Measurements from ENCODE around the gene EIF3I. TPM values are rescaled to one million over a fixed set of nuclear protein-coding genes. Genes with fewer than 3 reads are reported as not detected.

The EIF3I gene
- total RNA-seq, 1 donor from 2014 or later: 160 TPM

DNA sequence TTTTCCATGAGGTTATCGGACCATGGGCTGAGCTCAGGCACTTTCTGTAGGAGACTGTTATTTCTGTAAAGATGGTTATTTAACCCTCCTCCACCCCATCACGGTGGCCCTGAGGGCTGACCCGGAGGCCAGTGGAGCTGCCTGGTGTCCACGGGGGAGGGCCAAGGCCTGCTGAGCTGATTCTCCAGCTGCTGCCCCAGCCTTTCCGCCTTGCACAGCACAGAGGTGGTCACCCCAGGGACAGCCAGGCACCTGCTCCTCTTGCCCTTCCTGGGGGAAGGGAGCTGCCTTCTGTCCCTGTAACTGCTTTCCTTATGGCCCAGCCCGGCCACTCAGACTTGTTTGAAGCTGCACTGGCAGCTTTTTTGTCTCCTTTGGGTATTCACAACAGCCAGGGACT is 24.4 kb upstream of the EIF3I start:
- no peak for DNase-seq (ENCODE audit: low spot score)

DNA sequence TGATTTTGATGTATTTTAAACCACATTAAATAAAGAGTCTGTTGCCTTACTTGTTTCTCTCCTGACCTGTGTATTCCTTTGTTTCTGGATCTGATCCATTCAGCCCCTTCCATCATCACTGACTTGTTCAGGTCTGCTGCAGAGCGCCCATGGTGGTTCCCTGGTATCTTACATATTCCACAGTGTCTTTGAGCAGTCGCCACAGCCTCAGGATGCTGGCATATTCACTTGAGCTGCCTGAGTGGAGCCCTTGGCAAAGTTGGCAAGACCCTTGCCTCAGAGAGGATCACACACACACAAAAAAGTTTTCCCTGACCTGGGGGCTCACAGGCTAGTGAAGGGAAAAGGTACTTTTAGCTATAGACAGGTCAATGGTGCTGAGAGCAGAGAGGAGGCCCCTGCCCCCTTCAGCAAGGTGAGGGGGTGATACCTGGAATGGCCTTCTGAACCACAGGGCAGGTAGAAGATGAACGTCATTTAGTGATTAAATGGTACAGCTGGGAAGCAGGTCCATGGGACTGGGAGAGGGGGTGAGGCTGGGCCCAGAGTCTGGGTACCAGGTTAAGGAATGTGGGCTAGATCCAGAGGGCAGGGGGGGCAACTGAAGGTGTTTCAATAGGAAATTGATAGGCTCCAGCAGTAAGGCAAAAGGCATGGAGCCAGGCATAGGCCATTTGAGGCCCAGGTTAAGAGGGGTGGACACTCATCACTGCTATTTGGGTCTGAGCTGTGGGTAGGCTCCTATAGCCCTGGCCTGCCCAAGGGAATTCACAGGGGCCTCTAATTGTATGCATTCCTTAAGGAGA is 23.8 kb upstream of the EIF3I start:
- no peak for DNase-seq (ENCODE audit: low spot score)

DNA sequence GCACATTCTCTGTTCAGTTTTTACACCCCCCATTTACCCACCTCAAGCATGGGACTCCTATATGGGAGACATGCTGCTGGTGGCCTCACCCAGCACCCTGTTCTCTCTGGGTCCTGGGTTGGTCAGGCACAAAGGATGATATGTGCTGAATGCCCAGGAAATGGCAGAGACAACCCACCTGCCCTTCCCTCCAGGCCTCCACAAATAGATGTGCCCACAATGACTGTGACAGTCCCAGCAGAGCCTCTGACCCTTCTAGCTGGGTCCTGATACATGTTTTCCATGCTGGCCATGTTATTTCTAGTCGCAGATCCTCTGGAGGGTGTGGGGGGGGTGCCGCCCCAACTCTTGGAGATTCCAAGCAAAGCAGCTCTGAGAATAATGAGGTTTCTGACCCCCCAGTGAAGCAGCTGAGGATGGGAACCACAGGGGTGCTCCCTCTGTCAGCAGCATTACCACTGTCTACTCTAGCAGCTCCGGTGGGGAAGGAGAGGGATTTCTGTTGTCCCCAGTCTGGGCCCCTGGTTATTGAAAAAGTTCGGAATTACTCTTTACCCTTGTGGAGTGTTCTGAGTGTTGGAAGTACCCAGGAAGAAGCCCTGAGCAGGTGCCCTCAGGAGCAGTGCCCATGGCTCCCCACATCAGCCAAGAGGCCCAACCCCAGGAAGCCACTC is 23.0 kb upstream of the EIF3I start:
- no peak for DNase-seq (ENCODE audit: low spot score)

DNA sequence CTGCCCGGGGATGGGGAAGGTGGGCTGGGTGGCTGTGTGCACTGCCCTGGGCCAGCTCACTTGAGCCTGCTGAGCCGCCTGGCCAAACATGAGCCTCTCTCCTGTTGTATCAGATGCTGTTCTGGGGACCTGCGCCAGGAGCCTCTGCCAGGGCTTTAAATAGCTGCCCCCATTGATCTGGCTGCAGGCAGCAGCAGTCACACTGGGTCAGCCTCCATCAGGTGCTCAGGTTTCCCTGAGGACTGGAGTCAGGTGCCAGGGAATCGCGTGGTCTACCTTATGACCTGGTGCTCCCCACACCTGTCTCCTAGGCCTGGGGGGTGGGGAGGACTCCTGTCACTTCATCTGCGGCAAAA is 22.5 kb upstream of the EIF3I start:
- no peak for DNase-seq (ENCODE audit: low spot score)

DNA sequence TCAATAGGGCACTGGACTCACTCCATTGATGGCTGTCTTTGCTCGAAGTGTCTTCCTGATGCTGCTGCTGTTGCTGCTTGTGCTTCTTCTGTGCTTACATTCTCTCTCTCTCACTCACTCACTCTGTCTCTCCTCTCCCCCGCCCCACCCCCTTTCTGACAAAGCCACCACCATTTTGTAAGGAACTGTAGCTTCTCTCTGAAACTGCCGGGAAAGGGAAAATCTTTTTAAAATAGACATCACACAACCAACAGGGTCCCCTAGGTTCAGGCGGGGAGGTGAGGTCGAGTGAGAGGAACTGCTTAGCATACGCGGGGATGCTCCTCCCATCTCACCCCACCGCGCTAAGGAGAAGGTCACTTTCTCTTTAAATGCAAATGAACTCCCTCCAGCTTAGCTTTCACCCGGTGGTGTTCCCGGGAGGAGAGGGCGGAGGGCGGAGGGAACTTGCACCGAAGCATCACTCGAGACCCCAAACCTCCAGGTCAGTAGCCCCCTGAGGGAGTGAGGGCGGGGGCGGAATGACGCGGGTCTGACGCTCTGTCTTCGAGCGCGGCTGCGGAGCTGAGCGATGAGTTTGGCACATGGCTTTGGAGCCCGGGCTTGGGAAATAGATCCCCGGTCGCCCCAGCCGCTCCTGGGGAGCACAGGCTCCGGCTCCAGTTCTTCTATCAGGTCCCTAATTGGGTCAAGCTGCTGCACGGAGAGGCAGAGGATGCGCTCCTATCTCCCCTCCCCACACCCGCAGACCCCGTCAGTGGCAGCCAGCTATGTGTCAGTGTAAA is 21.8 kb upstream of the EIF3I start, which contains the start of gene CCDC28B:
Gene CCDC28B (plus strand): TSS at position 370 of the 785 bp plus-strand sequence. CDS start 1,341 bp downstream, outside the sequence.
- DNase-seq (ENCODE audit: low spot score): no peak

DNA sequence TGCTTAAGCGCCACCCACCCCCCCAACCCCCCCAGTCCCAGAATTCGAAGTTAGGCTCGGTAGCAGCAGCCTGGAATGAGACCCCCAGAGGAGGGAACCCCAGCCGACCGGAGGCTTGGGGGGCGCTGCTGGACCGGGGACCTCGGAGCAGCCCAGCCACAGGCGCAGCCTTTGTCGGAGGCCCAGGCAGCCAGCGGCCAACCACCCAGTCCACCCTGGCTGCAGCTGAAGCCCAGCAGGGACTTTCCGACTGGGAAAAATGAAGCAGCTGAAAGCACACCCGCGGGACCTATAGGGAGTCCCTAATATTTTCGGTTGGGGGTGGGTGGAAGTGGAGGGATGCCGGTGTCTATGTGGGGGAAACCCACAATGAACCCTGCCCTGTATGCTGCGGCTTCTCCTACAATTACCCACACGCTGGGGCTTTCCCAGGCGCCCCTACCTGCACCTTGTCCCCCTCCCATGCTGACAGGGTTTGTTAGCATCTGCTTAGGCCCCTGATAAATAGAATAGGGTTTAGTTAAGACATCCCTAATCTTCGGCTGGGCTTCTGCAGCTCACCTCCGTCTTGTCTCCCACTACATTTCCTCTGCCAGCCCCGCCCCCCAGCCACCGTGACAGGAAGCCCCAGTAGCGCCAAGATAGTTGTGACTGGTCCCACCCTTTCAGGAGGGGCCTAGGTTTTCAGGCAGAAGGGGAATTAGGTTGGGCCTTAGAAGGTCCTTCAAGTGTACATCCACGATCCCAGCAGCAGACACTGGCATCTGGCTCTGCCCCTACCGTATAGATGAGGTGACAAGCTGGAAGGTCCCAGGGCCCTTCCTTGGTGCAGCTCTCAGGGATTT is 21.0 kb upstream of the EIF3I start:
- no peak for DNase-seq (ENCODE audit: low spot score)

DNA sequence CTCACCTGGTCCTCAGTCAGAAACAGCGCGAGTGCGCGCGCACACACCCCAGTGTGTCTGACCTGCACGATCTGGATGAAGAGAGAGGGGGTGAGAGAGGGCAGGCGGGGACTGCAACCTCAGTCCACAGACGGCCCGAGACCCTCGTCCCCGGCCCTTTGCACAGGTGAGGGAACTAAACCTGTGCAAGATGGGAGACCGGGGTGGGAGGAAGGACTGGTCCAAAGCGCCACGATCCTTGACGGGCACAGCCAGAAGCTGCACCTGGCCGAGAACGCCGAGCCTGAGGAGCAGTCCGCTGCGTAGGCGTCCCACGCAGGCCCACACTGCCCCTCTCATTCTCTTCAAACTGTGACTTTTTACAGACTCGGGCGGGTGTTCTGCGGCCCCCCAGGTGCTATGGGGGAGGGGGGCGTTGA is 17.3 kb upstream of the EIF3I start:
- DNase-seq (ENCODE audit: low spot score): no peak

DNA sequence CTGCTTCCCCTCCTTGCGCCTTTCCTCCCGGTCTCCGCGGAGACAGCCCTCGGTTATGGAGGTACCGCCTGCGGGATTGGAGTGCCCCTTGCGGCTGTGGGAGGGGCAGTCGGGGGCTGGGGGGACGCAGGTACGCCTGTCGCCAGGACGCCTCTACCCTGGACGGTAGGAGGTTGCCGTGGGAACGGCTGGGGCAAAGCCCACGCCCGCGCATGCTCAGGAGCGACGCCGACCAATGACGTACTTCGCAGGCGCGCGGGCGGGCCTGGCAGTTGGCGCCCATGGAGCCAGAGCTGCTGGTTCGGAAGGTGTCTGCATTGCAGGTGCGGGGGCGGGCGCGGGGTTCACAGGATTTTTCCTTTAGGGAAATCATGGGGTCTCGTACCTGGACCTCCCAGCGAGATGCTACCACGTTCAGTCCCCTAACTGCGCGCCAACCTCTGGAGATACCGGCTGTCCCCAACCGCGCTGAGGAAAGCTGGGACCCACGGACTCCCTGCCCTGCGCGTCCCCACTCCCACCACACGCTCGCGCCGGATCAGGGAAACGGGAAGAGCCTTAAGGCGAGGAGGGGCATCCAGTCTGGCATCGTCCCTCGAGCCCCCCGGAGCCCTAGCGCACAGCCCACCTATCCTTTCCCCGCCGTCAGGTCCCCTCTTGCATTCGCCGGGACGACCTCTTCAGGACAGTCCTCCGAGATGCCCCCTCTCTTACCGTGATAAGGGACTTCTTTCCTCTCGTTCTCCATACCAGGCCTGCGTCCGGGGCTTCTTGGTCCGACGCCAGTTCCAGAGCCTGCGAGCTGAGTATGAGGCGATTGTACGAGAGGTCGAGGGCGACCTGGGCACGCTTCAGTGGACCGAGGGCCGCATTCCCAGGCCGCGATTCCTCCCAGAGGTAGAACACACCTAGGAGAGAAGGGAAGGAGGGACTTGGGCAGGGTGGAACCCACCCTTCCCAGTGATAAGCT is 16.5 kb upstream of the EIF3I start, which contains the start of gene IQCC:
Gene IQCC (plus strand): TSS at position 271 of the 970 bp plus-strand sequence. CDS start 11 bp downstream, at position 282.
- DNase-seq (ENCODE audit: low spot score): peak; percentile 96

DNA sequence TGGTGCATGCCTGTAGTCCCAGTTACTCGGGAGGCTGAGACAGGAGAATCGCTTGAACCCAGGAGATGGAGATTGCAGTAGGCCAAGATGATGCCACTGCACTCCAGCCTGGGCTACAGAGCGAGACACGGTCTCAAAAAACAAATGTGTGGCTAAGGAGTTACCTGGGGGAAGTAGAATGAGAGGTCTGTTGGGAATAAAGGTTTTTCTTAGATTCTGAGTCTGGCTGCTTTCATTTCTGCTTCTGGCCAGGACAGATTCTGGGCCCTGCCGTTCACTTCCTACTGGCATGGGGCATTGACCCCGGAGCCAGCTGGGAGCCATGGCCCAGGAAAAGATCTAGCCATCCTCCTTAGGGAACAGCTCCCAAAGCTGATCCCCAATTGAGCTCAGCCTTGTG is 13.7 kb upstream of the EIF3I start:
- no peak for DNase-seq (ENCODE audit: low spot score)

DNA sequence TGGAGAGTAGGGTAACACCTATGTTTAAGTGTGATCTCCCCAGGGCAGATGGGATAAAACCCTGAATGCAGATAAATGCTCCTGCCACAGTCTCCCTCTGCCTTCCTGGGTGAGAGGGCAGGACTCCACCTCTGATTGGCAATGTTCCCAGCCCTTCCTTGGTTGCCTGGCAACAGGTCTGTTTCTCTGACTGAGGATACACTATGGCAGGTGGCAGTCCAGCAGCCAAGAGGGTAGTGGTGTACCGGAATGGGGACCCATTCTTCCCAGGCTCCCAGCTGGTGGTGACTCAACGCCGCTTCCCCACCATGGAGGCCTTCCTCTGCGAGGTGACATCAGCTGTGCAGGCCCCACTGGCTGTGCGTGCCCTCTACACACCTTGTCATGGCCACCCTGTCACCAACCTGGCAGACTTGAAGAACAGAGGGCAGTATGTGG is 13.3 kb upstream of the EIF3I start, which contains the start of gene DCDC2B:
Gene DCDC2B (plus strand): TSS at position 199 of the 438 bp plus-strand sequence. CDS start 5 bp downstream, at position 204.
- DNase-seq (ENCODE audit: low spot score): no peak

DNA sequence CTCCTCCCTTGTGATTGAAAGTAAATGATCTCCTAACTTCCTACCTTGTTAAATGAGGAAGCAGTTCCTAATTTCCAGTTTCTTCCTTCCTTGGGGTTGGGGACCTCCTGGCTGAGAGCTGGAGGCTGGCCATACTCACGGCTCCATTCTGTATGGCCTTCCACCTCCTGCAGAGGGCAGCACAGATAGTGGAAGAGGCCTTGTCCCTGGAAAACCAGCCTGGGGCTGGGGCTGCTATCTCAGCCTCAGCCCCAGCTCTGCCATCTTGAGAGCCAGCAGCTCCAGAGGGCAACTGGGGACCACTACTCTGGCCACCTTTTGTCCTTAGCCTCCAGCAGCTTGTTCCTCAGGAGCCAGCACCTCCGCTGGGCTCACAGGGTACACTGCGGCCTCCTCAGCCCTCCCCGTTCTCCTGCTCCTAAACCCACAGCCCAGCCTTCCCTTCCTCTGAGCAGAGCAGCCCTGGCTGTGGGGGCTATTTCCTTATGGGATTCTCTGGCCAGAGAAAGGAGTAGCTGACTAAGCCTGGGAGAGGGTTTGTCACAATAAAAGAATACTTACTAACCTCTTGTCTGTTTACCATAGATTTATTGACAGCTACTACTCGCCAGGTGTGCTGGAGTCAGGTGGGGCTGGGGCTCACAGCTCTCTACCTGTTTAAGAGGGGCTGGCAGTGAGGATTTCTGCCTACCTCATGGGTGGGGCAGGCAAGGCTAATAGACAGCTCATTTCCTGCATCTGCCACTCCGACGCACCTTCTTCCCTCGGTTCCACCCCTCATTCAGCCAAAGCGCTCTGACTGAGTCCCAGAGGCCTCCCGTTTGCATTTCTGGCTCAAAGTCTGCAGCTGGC is 6.4 kb upstream of the EIF3I start:
- no peak for DNase-seq (ENCODE audit: low spot score)

DNA sequence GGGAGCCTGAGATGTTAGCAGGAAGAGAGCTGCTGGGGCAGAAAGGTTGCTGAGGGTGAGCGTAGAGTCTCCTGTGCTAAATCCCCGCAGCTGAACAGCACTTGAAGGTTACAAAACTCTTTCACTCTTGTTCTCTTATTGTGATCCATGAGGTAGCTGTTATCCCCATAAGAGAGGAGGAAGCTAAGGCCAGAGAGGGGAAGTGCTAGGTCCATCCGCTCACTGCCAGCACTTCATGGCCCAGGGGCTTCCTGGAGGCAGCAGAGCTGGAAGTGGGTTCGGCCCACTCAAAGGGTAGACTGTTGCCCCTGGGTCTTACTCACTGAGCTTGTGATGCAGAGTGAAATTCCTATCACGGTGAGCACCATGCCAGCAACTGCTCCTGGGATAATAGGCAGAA is 5.6 kb upstream of the EIF3I start:
- DNase-seq (ENCODE audit: low spot score): no peak

DNA sequence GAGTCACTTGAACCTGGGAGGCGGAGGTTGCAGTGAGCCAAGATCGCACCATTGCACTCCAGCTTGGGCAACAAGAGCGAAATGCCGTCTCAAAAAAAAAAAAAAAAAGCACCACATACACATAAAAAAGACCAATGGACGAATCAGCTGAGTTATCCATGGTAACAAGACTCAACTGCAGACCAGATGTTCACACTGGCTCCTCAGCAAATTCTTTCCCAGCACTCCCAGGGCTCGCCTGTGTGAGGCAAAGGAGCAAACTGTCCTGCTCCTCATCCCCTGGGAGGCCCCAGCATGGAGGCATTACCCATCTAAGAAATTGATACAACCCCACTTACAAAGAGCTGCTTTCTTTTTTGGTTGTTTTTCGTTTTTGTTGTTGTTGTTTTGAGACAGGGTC is 3.2 kb upstream of the EIF3I start:
- DNase-seq (ENCODE audit: low spot score): no peak

DNA sequence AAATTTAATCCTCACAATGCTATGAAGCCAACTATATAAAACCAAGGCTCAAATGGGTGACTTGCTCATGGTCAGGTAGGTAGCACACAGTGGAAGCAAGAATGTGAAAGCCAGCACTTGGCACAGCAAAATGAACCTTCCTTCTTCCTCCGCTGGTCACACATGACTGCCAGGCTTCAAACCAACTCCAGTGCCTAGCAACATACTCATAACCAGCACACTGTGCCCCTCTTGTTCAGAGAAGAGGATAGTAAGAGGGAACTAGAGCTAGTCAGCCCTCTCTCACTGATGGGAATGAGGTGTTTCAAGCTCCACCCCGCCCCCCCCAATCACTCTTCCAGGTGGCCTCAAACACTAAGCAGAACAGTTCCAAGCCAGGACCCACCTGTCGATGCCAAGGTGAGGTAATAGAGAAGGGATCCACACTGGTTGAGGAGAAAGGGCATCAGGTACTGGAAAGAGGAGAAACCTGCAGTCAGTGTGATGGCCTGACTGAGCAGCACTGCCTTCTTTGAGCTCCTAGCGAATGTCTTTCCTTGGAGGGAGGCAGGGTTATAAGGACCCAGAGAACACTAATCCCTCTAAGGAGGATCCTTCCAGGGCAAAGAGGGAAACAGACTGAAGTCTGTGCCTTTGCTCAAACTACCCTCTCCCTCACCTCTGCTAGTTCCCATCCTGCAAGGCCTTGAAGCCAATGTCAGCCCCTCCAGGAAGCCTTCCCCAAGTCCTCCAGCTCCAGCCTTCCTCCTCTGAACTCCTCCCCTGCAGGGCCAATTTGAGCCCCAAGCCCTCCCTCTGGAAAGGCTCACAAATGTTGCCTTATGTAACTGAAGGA is 1.2 kb upstream of the EIF3I start:
- no peak for DNase-seq (ENCODE audit: low spot score)

DNA sequence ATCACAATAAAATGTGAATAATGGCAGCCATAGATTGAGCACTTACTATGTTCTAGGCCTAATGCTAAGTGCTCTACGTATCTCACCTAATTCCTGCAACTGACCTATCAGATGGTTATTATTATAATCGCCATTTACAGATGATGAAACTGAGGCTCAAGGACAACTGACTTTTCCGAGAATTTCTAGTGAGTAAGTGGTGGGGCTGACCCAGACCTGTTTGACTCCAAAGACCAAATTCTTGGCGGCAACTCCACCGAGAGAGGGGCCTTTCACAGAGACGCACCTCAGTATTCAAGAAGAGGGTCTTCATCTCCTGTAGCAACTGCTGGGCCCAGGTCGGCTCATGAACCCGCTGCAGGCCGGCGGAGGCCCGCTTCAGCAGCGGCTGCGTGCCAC is 627 bp upstream of the EIF3I start:
- DNase-seq (ENCODE audit: low spot score): no peak

DNA sequence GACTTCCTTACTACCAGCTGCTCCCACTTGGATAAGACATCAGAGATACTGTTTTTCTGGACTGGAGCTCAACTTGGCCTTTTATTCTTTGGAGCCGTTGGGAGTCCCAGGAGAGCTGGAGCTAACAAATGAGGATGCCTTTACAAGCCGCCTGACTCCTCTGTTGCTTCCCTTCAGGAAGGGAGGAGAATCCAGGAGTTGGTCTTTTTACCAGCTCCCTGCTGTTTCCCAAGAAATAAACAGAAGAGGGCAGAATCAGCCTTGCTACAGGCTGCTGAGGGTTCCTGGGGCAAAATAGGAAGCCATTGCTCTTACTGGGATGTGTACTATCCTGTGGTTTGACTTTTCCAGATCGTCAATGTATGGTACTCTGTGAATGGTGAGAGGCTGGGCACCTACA is 1.5 kb downstream of the EIF3I start:
- DNase-seq (ENCODE audit: low spot score): no peak

DNA sequence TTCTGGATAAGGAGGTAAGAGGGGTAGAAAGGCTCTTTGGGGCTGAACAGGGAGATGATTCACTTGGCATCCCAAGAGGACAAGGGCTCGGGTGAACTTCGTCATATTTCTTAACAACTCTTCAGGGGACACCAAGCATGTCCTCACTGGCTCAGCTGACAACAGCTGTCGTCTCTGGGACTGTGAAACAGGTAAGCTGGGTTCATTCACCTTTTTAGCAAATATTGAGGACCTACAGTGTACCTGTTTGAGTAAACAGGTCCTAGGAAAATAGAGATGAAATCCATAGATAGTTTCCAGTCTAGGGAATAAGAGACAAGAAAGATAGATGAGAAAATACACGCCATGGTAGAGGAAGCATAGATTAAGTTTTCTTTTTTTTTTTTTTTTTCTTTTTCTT is 2.1 kb downstream of the EIF3I start:
- DNase-seq (ENCODE audit: low spot score): no peak

DNA sequence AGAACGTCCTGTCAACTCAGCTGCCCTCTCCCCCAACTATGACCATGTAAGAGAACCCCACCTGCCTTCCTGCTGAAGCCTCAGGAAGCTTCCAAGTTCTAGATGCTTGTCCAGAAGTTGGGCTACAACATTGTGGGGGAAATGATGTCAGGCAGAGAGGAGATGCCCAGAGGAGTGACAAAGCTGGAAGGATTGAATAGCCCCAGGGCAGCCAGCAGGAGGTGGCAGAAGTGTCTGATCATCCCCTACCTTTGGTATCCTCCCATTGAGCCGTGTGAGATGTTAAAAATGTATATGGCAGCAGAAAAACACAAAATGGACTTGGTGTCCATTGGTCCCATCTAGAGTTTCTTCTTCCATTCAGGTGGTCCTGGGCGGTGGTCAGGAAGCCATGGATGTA is 6.6 kb downstream of the EIF3I start:
- no peak for DNase-seq (ENCODE audit: low spot score)

Data from mesenteric fat pad (tissue), 1 donor.